IMR-90 (cell line): ENCODE results near the gene PDE4B. TPM values are rescaled to one million over a fixed set of nuclear protein-coding genes. Genes with fewer than 3 reads are reported as not detected.

Experiments
- ATAC-seq: fragments of 200-7000 bp; cut with Tn5 transposase; 2 replicates; pipeline ENCODE4 v1.9.1; 2020; ENCODE audit warnings: low read depth, mild to moderate bottlenecking, moderate library complexity
- BruUV-seq: library from RNA; stranded (reverse); fragments of 400-500 nt; replicated peaks from 2 replicates; lab custom pipeline; 2021; lab: Mats Ljungman, UMichigan
- CTCF ChIA-PET: fragments of 300-600 bp; formaldehyde crosslinking; extraction: SDS; loops from one replicate; lab custom pipeline; 2021; ENCODE audit warnings: antibody characterized with exemption; lab: Yijun Ruan, JAX
- POLR2A ChIA-PET: fragments of 300-600 bp; sonication (Branson Sonifier 250); formaldehyde crosslinking; loops from one replicate; lab custom pipeline; 2022; ENCODE audit warnings: antibody characterized with exemption; ENCODE audit not compliant: unreplicated experiment; lab: Charles Lee
- DNase-seq: peaks from one replicate; pipeline ENCODE4 v3.0.0; 2013
- H2AFZ ChIP-seq: replicated peaks from 2 replicates; pipeline ENCODE3; 2013; ENCODE audit warnings: low read length, mild to moderate bottlenecking; ENCODE audit not compliant: poor library complexity
- H2AK5ac ChIP-seq: 2 replicates; pipeline ENCODE4 v1.6.1; 2013; ENCODE audit warnings: low read depth, low read length, inconsistent platforms
- H2AK9ac ChIP-seq: replicated peaks from 2 replicates; pipeline ENCODE3; 2013; ENCODE audit warnings: mild to moderate bottlenecking, low read depth, low read length, moderate library complexity; ENCODE audit not compliant: poor library complexity
- H2BK120ac ChIP-seq: 2 replicates; pipeline ENCODE4 v1.6.1; 2013; ENCODE audit warnings: low read depth, low read length, inconsistent platforms
- H2BK15ac ChIP-seq: 3 replicates; pipeline ENCODE4 v1.6.1; 2013; ENCODE audit warnings: low read depth, low read length, inconsistent platforms
- H2BK20ac ChIP-seq: 2 replicates; pipeline ENCODE4 v1.6.1; 2013; ENCODE audit warnings: low read depth, mild to moderate bottlenecking, inconsistent platforms, low read length, moderate library complexity
- H2BK5ac ChIP-seq: 2 replicates; pipeline ENCODE4 v1.6.1; 2013; ENCODE audit warnings: mild to moderate bottlenecking, low read depth, low read length, inconsistent platforms; ENCODE audit not compliant: poor library complexity, severe bottlenecking
- H3K14ac ChIP-seq: replicated peaks from 2 replicates; pipeline ENCODE4 v1.6.1; 2013; ENCODE audit warnings: low read depth, low read length, inconsistent platforms
- H3K18ac ChIP-seq: 2 replicates; pipeline ENCODE4 v1.6.1; 2013; ENCODE audit warnings: low read depth, low read length, control low read depth
- H3K23ac ChIP-seq: 2 replicates; pipeline ENCODE4 v1.6.1; 2013; ENCODE audit warnings: low read depth, low read length, inconsistent platforms
- H3K27ac ChIP-seq: 2 replicates; pipeline ENCODE4 v1.5.1; 2013; ENCODE audit warnings: mild to moderate bottlenecking, control low read depth, low read length; ENCODE audit not compliant: insufficient read depth
- H3K27me3 ChIP-seq: 2 replicates; pipeline ENCODE4 v1.6.1; 2013; ENCODE audit warnings: low read length; ENCODE audit not compliant: control insufficient read depth, insufficient read depth
- H3K36me3 ChIP-seq: 2 replicates; pipeline ENCODE4 v1.6.1; 2013; ENCODE audit warnings: low read length, mixed read lengths; ENCODE audit not compliant: control insufficient read depth, insufficient read depth
- H3K4ac ChIP-seq: 2 replicates; pipeline ENCODE4 v1.6.1; 2013; ENCODE audit warnings: low read depth, low read length, inconsistent platforms
- H3K4me1 ChIP-seq: 2 replicates; pipeline ENCODE4 v1.6.1; 2013; ENCODE audit warnings: low read length, mixed read lengths; ENCODE audit not compliant: control insufficient read depth, insufficient read depth
- H3K4me2 ChIP-seq: 2 replicates; pipeline ENCODE4 v1.6.1; 2013; ENCODE audit warnings: low read depth, mild to moderate bottlenecking, control low read depth, low read length, moderate library complexity
- H3K4me3 ChIP-seq: 2 replicates; pipeline ENCODE4 v1.5.1; 2013; ENCODE audit warnings: low read depth, mild to moderate bottlenecking, control low read depth, low read length, moderate library complexity; ENCODE audit not compliant: insufficient read depth
- H3K56ac ChIP-seq: 2 replicates; pipeline ENCODE4 v1.6.1; 2013; ENCODE audit warnings: low read length, inconsistent platforms; ENCODE audit not compliant: insufficient read depth; ENCODE audit errors: extremely low read depth
- H3K79me1 ChIP-seq, 2 experiments: 2 replicates each; pipeline ENCODE4 v1.6.1; 2013; ENCODE audit warnings: low read length in 2 of 2, inconsistent platforms in 1 of 2, low read depth in 1 of 2
- H3K9ac ChIP-seq: 2 replicates; pipeline ENCODE4 v1.6.1; 2013; ENCODE audit warnings: low read depth, low read length, control low read depth
- H3K9me1 ChIP-seq: 2 replicates; pipeline ENCODE4 v1.6.1; 2013; ENCODE audit warnings: low read length, inconsistent platforms; ENCODE audit not compliant: insufficient read depth
- H3K9me3 ChIP-seq: 2 replicates; pipeline ENCODE4 v1.6.1; 2013; ENCODE audit warnings: low read length; ENCODE audit not compliant: control insufficient read depth, insufficient read depth
- H4K20me1 ChIP-seq: 2 replicates; pipeline ENCODE4 v1.6.1; 2013; ENCODE audit warnings: low read length, inconsistent platforms; ENCODE audit not compliant: insufficient read depth
- H4K5ac ChIP-seq: 2 replicates; pipeline ENCODE4 v1.6.1; 2013; ENCODE audit warnings: mild to moderate bottlenecking, low read depth, low read length, control low read depth
- H4K8ac ChIP-seq, 2 experiments: 2 replicates each; pipeline ENCODE4 v1.6.1; 2013; ENCODE audit warnings: low read depth in 2 of 2, low read length in 2 of 2, control low read depth in 1 of 2, inconsistent platforms in 1 of 2
- H4K91ac ChIP-seq: 2 replicates; pipeline ENCODE4 v1.6.1; 2013; ENCODE audit warnings: low read depth, low read length, inconsistent platforms; ENCODE audit not compliant: insufficient read depth
- BHLHE40 ChIP-seq: fragments of 150-350 bp; IDR thresholded peaks from 2 replicates; pipeline ENCODE4 v1.6.1; 2016; ENCODE audit warnings: mild to moderate bottlenecking, low read depth, low read length
- FOS ChIP-seq: fragments of 150-350 bp; IDR thresholded peaks from 2 replicates; pipeline ENCODE4 v1.6.1; 2016; ENCODE audit warnings: low read depth, low read length
- MAFK ChIP-seq: IDR thresholded peaks from 2 replicates; pipeline ENCODE4 v1.6.1; 2012; ENCODE audit warnings: low read depth, low read length, improper control_type of control experiment
- MAZ ChIP-seq: IDR thresholded peaks from 2 replicates; pipeline ENCODE4 v1.6.1; 2012; ENCODE audit warnings: low read depth, mild to moderate bottlenecking, low read length, improper control_type of control experiment, moderate library complexity, borderline replicate concordance
- MXI1 ChIP-seq: IDR thresholded peaks from 2 replicates; pipeline ENCODE4 v1.6.1; 2012; ENCODE audit warnings: low read depth, mild to moderate bottlenecking, low read length, moderate library complexity, borderline replicate concordance
- NFE2L2 ChIP-seq: fragments of 150-350 bp; IDR thresholded peaks from 2 replicates; pipeline ENCODE4 v1.6.1; 2016; ENCODE audit warnings: low read depth, mild to moderate bottlenecking, low read length
- POLR2A ChIP-seq: IDR thresholded peaks from 2 replicates; pipeline ENCODE4 v1.6.1; 2012; ENCODE audit warnings: mild to moderate bottlenecking, low read depth, low read length
- RAD21 ChIP-seq: IDR thresholded peaks from 2 replicates; pipeline ENCODE4 v1.6.1; 2012; ENCODE audit warnings: low read length, improper control_type of control experiment
- RCOR1 ChIP-seq: IDR thresholded peaks from 2 replicates; pipeline ENCODE4 v1.6.1; 2012; ENCODE audit warnings: mild to moderate bottlenecking, low read length, improper control_type of control experiment; ENCODE audit not compliant: insufficient replicate concordance
- RFX5 ChIP-seq: IDR thresholded peaks from 2 replicates; pipeline ENCODE4 v1.8.0; 2012; ENCODE audit warnings: low read depth, mild to moderate bottlenecking, low read length, moderate library complexity
- SMC3 ChIP-seq: fragments of 150-350 bp; IDR thresholded peaks from 2 replicates; pipeline ENCODE4 v1.6.1; 2016; ENCODE audit warnings: low read depth, mild to moderate bottlenecking, antibody characterized with exemption, low read length, moderate library complexity
- WGBS, 2 experiments: methylation state at CpG; one replicate each; pipeline versions ENCODE4 v1.1.5 to v1.1.7; 2013; ENCODE audit warnings: missing lambda C conversion rate in 2 of 2; ENCODE audit not compliant: insufficient read length in 1 of 2; ENCODE audit errors: extremely low coverage in 2 of 2; 5-methylcytosine and 5-hydroxymethylcytosine counted together
- dilution Hi-C: fragments of 300-500 bp; cut with HindIII; formaldehyde crosslinking; loops from one replicate; pipeline ENCODE4 v1.14.3; 2018; ENCODE audit warnings: low sequenced_read_pairs; ENCODE audit not compliant: unreplicated experiment
- in situ Hi-C: fragments of 300-500 bp; cut with MboI; formaldehyde crosslinking; loops from 3 replicates; pipeline ENCODE4 v1.14.3; 2019; ENCODE audit warnings: low sequenced_read_pairs, inconsistent platforms, mixed read lengths
- intact Hi-C: fragments of 100-400 bp; cut with micrococcal nuclease; formaldehyde crosslinking; loops from 2 replicates; pipeline ENCODE4 v1.10.0; 2022
- polyA plus RNA-seq, 3 experiments: library from polyadenylated mRNA; depleted of rRNA; stranded (reverse); fragments of >200 nt; gene quantifications; 2 replicates each; pipeline ENCODE4 v1.2.3, GENCODE V29; 2012; ENCODE audit warnings: low replicate concordance in 1 of 3
- total RNA-seq: library from RNA; depleted of rRNA; stranded (reverse); fragments of >200 nt; gene quantifications from 2 replicates; pipeline ENCODE4 v1.2.3, GENCODE V29; 2012
- TF ChIP-seq, protein P1 (sequence below): fragments of 150-350 bp; IDR thresholded peaks from 2 replicates; pipeline ENCODE4 v1.6.1; 2016; ENCODE audit warnings: low read depth, mild to moderate bottlenecking, low read length, moderate library complexity, borderline replicate concordance
- TF ChIP-seq, protein P2 (sequence below): fragments of 150-350 bp; IDR thresholded peaks from 2 replicates; pipeline ENCODE4 v1.6.1; 2017; ENCODE audit warnings: mild to moderate bottlenecking, antibody characterized with exemption, low read length, low read depth
- TF ChIP-seq, protein P3 (sequence below): conservative IDR thresholded peaks from 2 replicates; pipeline ENCODE4 v1.5.1; 2012; ENCODE audit warnings: mild to moderate bottlenecking, low read depth, low read length, improper control_type of control experiment

The PDE4B gene
- total and polyA plus RNA-seq, 2 of the 4 experiments (the other 2 are of a cell fraction): 5.8 to 21.3 TPM

DNA sequence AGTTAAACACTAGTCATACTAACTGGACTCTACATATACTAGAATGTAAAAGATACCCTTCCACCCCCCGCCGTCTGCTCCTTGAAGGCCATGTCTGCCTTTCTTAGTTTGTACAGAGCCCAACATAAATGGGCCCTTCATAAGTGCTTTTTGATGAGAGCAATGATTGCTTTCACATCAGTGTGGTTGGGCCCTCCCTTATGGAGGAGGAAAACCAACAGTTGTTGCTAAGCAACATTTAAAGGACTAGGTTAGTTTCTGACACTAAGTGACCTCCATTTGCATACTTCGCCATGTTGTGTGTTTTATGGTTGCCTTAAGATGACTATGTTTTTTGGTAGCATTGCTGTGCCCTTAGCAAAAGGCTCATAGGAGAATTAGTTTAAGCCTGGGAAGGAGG lies 559.2 kb downstream of the PDE4B start:
- ChIA-PET CTCF (interaction anchor here (0.7 to 2.5 kb wide), 3 partner anchors 9 to 152 kb away, joined by 4 to 6 read pairs (median 5); no protein-coding TSS in a partner anchor), POLR2A (no interaction called here)
- Histone ChIP-seq H3K9me3 (no peaks in the 10 kb centered on the region), H4K8ac (peak overlapping the region; percentile 24 to 45; a peak in 2 of 4 replicates), H3K27ac (no peak overlapping the region), H4K91ac (peak overlapping the region; percentile 47; the same call in 1 of the 2 replicates), H3K23ac (peak overlapping the region; percentile 49; the same call in 1 of the 2 replicates), H4K5ac (peak overlapping the region; percentile 15; the same call in 1 of the 2 replicates), H3K18ac (0 out of 2 replicates have a peak overlapping the region, but pooled peaks have one; percentile 9), H4K20me1 (no peaks in the 10 kb centered on the region), H3K56ac (no peak overlapping the region), H3K9ac (no peak overlapping the region), H2BK20ac (peak overlapping the region; percentile 51), H2BK5ac (no peak overlapping the region), H3K14ac (peak overlapping the region; percentile 78), H2BK120ac (peak overlapping the region; percentile 54), H2AFZ (no peak overlapping the region), H3K36me3 (peaks cover 9% of the 10 kb centered on the region; the same call in 1 of the 2 replicates), H3K4me3 (no peak overlapping the region), H2AK5ac (peak overlapping the region; percentile 66), H3K4me1 (peaks cover 17% of the 10 kb centered on the region), H2AK9ac (no peak overlapping the region), H3K9me1 (peaks cover 10% of the 10 kb centered on the region), H3K27me3 (no peaks in the 10 kb centered on the region), H2BK15ac (peak overlapping the region; percentile 80; the same call in 2 of the 3 replicates), H3K4me2 (no peak overlapping the region), H3K4ac (peak overlapping the region; percentile 77), H3K79me1 (peaks cover 28 to 42% of the 10 kb centered on the region in 2 experiments)
- no TSS peak for BruUV-seq
- dilution Hi-C loops: no loop called here
- in situ Hi-C loops: no loop called here
- intact Hi-C loops: loop anchor here (5.0 to 10.0 kb wide), 2 partner anchors 85 to 397 kb away; no protein-coding TSS in a partner anchor
- ATAC-seq (no peak), DNase-seq (no peak)
- WGBS, 2 experiments: no CpG with 5 or more reads among the region's 3 CpGs
- TF ChIP-seq BHLHE40: no peak
- TF ChIP-seq FOS: no peak
- TF ChIP-seq RFX5: no peak
- TF ChIP-seq SMC3: no peak
- TF ChIP-seq RCOR1: no peak
- no peak for TF ChIP-seq MAFK
- no peak for TF ChIP-seq MXI1
- TF ChIP-seq RAD21: no peak
- no peak for TF ChIP-seq MAZ
- TF ChIP-seq NFE2L2: no peak
- TF ChIP-seq, protein P1, sequence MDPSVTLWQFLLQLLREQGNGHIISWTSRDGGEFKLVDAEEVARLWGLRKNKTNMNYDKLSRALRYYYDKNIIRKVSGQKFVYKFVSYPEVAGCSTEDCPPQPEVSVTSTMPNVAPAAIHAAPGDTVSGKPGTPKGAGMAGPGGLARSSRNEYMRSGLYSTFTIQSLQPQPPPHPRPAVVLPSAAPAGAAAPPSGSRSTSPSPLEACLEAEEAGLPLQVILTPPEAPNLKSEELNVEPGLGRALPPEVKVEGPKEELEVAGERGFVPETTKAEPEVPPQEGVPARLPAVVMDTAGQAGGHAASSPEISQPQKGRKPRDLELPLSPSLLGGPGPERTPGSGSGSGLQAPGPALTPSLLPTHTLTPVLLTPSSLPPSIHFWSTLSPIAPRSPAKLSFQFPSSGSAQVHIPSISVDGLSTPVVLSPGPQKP: no peak
- TF ChIP-seq, protein P2, sequence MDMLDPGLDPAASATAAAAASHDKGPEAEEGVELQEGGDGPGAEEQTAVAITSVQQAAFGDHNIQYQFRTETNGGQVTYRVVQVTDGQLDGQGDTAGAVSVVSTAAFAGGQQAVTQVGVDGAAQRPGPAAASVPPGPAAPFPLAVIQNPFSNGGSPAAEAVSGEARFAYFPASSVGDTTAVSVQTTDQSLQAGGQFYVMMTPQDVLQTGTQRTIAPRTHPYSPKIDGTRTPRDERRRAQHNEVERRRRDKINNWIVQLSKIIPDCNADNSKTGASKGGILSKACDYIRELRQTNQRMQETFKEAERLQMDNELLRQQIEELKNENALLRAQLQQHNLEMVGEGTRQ: no peak
- no peak for TF ChIP-seq POLR2A
- TF ChIP-seq, protein P3, sequence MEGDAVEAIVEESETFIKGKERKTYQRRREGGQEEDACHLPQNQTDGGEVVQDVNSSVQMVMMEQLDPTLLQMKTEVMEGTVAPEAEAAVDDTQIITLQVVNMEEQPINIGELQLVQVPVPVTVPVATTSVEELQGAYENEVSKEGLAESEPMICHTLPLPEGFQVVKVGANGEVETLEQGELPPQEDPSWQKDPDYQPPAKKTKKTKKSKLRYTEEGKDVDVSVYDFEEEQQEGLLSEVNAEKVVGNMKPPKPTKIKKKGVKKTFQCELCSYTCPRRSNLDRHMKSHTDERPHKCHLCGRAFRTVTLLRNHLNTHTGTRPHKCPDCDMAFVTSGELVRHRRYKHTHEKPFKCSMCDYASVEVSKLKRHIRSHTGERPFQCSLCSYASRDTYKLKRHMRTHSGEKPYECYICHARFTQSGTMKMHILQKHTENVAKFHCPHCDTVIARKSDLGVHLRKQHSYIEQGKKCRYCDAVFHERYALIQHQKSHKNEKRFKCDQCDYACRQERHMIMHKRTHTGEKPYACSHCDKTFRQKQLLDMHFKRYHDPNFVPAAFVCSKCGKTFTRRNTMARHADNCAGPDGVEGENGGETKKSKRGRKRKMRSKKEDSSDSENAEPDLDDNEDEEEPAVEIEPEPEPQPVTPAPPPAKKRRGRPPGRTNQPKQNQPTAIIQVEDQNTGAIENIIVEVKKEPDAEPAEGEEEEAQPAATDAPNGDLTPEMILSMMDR: no peak
